ENCODE results near the gene ZNF655.

Gene ZNF655

DNA sequence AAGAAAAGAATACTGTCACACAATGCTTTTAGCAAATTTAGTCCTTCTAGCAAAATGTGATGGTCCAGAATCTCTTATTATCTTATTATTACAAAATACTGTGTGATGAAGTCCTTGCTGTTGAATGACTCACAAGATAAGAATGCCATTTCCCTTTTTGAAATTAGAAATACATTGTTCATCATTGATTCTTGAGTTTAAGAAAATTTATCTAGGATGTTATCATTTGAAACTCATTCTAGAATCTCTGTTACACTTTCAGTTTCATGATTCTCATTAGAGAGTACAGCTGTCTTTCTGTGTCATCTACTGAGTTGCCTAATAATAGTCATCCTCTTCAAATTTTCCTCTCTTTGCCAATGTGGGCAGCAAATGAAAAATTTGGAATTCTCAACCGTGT is 44.4 kb upstream of the ZNF655 start:
- ATAC-seq, result no peak
- TF ChIP-seq RARB (CRISPR knock-in tag; IDR thresholded peaks at IDR 0.05) (no peak), ZNF565 (CRISPR knock-in tag; conservative IDR thresholded peaks at IDR 0.05; ENCODE audit: low read depth) (no peak), ZNF8 (CRISPR knock-in tag; IDR thresholded peaks at IDR 0.05) (no peak), TOX (CRISPR knock-in tag; IDR thresholded peaks at IDR 0.05; ENCODE audit: borderline replicate concordance) (no peak), ZFP30 (CRISPR knock-in tag; IDR thresholded peaks at IDR 0.05) (no peak), CSDC2 (CRISPR knock-in tag; IDR thresholded peaks at IDR 0.05) (no peak), ZC3H10 (CRISPR knock-in tag; IDR thresholded peaks at IDR 0.05) (no peak), ZFP3 (CRISPR knock-in tag; IDR thresholded peaks at IDR 0.05) (no peak), ARNTL (CRISPR knock-in tag; IDR thresholded peaks at IDR 0.05; ENCODE audit: borderline replicate concordance, low read depth) (no peak), ZNF70 (CRISPR knock-in tag; IDR thresholded peaks at IDR 0.05) (no peak), GLIS3 (CRISPR knock-in tag; IDR thresholded peaks at IDR 0.05) (no peak)
- TF ChIP-seq, protein P1, sequence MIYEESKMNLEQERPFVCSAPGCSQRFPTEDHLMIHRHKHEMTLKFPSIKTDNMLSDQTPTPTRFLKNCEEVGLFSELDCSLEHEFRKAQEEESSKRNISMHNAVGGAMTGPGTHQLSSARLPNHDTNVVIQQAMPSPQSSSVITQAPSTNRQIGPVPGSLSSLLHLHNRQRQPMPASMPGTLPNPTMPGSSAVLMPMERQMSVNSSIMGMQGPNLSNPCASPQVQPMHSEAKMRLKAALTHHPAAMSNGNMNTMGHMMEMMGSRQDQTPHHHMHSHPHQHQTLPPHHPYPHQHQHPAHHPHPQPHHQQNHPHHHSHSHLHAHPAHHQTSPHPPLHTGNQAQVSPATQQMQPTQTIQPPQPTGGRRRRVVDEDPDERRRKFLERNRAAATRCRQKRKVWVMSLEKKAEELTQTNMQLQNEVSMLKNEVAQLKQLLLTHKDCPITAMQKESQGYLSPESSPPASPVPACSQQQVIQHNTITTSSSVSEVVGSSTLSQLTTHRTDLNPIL (CRISPR knock-in tag; IDR thresholded peaks at IDR 0.05; ENCODE audit: low read depth), result no peak
- TF ChIP-seq, protein P2, sequence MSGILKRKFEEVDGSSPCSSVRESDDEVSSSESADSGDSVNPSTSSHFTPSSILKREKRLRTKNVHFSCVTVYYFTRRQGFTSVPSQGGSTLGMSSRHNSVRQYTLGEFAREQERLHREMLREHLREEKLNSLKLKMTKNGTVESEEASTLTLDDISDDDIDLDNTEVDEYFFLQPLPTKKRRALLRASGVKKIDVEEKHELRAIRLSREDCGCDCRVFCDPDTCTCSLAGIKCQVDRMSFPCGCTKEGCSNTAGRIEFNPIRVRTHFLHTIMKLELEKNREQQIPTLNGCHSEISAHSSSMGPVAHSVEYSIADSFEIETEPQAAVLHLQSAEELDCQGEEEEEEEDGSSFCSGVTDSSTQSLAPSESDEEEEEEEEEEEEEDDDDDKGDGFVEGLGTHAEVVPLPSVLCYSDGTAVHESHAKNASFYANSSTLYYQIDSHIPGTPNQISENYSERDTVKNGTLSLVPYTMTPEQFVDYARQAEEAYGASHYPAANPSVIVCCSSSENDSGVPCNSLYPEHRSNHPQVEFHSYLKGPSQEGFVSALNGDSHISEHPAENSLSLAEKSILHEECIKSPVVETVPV (CRISPR knock-in tag; IDR thresholded peaks at IDR 0.05), result no peak
- TF ChIP-seq, protein P3, sequence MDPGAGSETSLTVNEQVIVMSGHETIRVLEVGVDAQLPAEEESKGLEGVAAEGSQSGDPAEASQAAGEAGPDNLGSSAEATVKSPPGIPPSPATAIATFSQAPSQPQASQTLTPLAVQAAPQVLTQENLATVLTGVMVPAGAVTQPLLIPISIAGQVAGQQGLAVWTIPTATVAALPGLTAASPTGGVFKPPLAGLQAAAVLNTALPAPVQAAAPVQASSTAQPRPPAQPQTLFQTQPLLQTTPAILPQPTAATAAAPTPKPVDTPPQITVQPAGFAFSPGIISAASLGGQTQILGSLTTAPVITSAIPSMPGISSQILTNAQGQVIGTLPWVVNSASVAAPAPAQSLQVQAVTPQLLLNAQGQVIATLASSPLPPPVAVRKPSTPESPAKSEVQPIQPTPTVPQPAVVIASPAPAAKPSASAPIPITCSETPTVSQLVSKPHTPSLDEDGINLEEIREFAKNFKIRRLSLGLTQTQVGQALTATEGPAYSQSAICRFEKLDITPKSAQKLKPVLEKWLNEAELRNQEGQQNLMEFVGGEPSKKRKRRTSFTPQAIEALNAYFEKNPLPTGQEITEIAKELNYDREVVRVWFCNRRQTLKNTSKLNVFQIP (CRISPR knock-in tag; IDR thresholded peaks at IDR 0.05; ENCODE audit: borderline replicate concordance, low read depth), result no peak

DNA sequence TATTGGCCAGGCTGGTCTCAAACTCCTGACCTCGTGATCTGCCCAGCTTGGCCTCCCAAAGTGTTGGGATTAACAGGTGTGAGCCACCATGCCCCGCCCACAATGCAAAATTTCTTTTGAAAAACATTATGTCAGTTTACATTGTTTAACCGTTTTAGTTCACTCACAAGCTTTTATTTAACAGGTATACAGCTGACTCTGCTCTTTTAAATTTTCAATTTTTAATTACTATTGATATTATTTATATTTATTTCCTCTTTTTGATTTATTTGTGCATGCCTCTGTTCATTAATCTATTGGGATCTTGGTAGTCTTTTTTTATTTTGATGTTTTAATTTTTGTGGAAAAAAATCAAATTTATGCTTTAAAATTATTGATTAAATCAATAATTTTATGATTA is 37.0 kb upstream of the ZNF655 start:
- ATAC-seq, result no peak
- TF ChIP-seq ARNTL (CRISPR knock-in tag; IDR thresholded peaks at IDR 0.05; ENCODE audit: borderline replicate concordance, low read depth) (no peak), ZNF565 (CRISPR knock-in tag; conservative IDR thresholded peaks at IDR 0.05; ENCODE audit: low read depth) (no peak), ZFP30 (CRISPR knock-in tag; IDR thresholded peaks at IDR 0.05) (no peak), OSR1 (CRISPR knock-in tag; IDR thresholded peaks at IDR 0.05) (no peak), PPARA (CRISPR knock-in tag; IDR thresholded peaks at IDR 0.05; ENCODE audit: borderline replicate concordance) (no peak), ZNF70 (CRISPR knock-in tag; IDR thresholded peaks at IDR 0.05) (no peak), GLIS3 (CRISPR knock-in tag; IDR thresholded peaks at IDR 0.05) (no peak), BACH2 (CRISPR knock-in tag; IDR thresholded peaks at IDR 0.05; ENCODE audit: borderline replicate concordance) (no peak), TCF4 (CRISPR knock-in tag; IDR thresholded peaks at IDR 0.05; ENCODE audit: borderline replicate concordance) (no peak), ISL1 (CRISPR knock-in tag; IDR thresholded peaks at IDR 0.05) (no peak), ZC3H10 (CRISPR knock-in tag; IDR thresholded peaks at IDR 0.05) (no peak), ZNF8 (CRISPR knock-in tag; IDR thresholded peaks at IDR 0.05) (no peak), SNAI2 (CRISPR knock-in tag; IDR thresholded peaks at IDR 0.05) (no peak)
- TF ChIP-seq, protein P3 (CRISPR knock-in tag; IDR thresholded peaks at IDR 0.05; ENCODE audit: borderline replicate concordance, low read depth), result no peak
- TF ChIP-seq, protein P4, sequence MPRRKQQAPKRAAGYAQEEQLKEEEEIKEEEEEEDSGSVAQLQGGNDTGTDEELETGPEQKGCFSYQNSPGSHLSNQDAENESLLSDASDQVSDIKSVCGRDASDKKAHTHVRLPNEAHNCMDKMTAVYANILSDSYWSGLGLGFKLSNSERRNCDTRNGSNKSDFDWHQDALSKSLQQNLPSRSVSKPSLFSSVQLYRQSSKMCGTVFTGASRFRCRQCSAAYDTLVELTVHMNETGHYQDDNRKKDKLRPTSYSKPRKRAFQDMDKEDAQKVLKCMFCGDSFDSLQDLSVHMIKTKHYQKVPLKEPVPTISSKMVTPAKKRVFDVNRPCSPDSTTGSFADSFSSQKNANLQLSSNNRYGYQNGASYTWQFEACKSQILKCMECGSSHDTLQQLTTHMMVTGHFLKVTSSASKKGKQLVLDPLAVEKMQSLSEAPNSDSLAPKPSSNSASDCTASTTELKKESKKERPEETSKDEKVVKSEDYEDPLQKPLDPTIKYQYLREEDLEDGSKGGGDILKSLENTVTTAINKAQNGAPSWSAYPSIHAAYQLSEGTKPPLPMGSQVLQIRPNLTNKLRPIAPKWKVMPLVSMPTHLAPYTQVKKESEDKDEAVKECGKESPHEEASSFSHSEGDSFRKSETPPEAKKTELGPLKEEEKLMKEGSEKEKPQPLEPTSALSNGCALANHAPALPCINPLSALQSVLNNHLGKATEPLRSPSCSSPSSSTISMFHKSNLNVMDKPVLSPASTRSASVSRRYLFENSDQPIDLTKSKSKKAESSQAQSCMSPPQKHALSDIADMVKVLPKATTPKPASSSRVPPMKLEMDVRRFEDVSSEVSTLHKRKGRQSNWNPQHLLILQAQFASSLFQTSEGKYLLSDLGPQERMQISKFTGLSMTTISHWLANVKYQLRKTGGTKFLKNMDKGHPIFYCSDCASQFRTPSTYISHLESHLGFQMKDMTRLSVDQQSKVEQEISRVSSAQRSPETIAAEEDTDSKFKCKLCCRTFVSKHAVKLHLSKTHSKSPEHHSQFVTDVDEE (CRISPR knock-in tag; IDR thresholded peaks at IDR 0.05), result no peak
- TF ChIP-seq, protein P1 (CRISPR knock-in tag; IDR thresholded peaks at IDR 0.05; ENCODE audit: low read depth), result no peak
- TF ChIP-seq, protein P5, sequence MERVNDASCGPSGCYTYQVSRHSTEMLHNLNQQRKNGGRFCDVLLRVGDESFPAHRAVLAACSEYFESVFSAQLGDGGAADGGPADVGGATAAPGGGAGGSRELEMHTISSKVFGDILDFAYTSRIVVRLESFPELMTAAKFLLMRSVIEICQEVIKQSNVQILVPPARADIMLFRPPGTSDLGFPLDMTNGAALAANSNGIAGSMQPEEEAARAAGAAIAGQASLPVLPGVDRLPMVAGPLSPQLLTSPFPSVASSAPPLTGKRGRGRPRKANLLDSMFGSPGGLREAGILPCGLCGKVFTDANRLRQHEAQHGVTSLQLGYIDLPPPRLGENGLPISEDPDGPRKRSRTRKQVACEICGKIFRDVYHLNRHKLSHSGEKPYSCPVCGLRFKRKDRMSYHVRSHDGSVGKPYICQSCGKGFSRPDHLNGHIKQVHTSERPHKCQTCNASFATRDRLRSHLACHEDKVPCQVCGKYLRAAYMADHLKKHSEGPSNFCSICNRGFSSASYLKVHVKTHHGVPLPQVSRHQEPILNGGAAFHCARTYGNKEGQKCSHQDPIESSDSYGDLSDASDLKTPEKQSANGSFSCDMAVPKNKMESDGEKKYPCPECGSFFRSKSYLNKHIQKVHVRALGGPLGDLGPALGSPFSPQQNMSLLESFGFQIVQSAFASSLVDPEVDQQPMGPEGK (CRISPR knock-in tag; IDR thresholded peaks at IDR 0.05; ENCODE audit: borderline replicate concordance), result no peak

All from SK-N-SH treated with all-trans-retinoic acid at 6 μM for 48 hours (cell line).